Measurements from ENCODE around the gene ZBTB25.
A peak's percentile ranks its signal among the peaks of the same experiment; 100 is the strongest.

ZBTB25 gene

DNA sequence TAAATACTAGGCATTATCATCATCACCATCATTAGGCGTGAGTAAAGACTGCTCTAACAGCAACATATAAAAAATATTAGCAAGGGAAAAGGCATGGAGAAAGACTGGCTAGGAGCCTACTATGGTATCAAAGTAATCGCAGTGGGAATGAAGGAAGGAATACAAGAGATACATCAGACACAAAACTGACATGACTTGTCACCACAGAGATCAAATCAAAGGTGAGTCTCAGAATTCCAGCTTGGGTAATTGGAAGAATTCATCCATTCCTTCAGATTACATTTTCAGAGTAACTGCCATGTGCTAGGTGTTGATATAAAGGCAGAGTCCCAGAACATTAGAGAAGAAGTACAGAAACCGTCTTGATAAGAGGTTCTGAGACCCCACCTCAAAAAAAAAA lies 10.2 kb downstream of the ZBTB25 start:
- Mint-ChIP-seq H3K27me3 (ENCODE audit: low read depth, poor library complexity) (no peaks in the 10 kb centered on the region), H3K27ac (peak overlapping the region; percentile 4)

GRCh38 chr14:64491637-64492036 lies 12.0 kb downstream of the ZBTB25 start:
- no peak for TF ChIP-seq CTCF (IDR thresholded peaks at IDR 0.05)
- no peak overlapping the region for H3K27ac Mint-ChIP-seq
- H3K36me3 Mint-ChIP-seq (ENCODE audit: low read depth): peaks cover 39% of the 10 kb centered on the region
- no peak overlapping the region for H3K4me3 Mint-ChIP-seq
- H3K4me1 Mint-ChIP-seq: no peaks in the 10 kb centered on the region
- no peaks in the 10 kb centered on the region for H3K9me3 Mint-ChIP-seq
- no peaks in the 10 kb centered on the region for H3K27me3 Mint-ChIP-seq (ENCODE audit: low read depth, poor library complexity)
- no peak for DNase-seq

More for the DNA sequence above, 10.2 kb downstream of the ZBTB25 start:
- Mint-ChIP-seq H3K4me3 (no peak overlapping the region), H3K36me3 (ENCODE audit: low read depth) (peaks cover 29% of the 10 kb centered on the region), H3K4me1 (peaks cover 6% of the 10 kb centered on the region), H3K9me3 (no peaks in the 10 kb centered on the region)
- no peak for TF ChIP-seq CTCF (IDR thresholded peaks at IDR 0.05)
- DNase-seq: no peak

- TF ChIP-seq CTCF (IDR thresholded peaks at IDR 0.05): no peak
- no peak for DNase-seq
- Mint-ChIP-seq H3K4me3 (no peak overlapping the region), H3K27ac (no peak overlapping the region), H3K4me1 (peaks cover 6% of the 10 kb centered on the region), H3K36me3 (ENCODE audit: low read depth) (peaks cover 54% of the 10 kb centered on the region), H3K9me3 (no peaks in the 10 kb centered on the region), H3K27me3 (ENCODE audit: low read depth, poor library complexity) (no peaks in the 10 kb centered on the region)
Observed at GRCh38 chr14:64488590-64489099, 15.0 kb downstream of the ZBTB25 start.

GRCh38 chr14:64478634-64479250 lies 24.9 kb downstream of the ZBTB25 start:
- Mint-ChIP-seq H3K27ac (no peak overlapping the region), H3K4me1 (peaks cover 11% of the 10 kb centered on the region), H3K9me3 (no peaks in the 10 kb centered on the region), H3K4me3 (no peak overlapping the region), H3K27me3 (ENCODE audit: low read depth, poor library complexity) (peaks cover 3% of the 10 kb centered on the region), H3K36me3 (ENCODE audit: low read depth) (peaks cover 20% of the 10 kb centered on the region)
- no peak for DNase-seq
- TF ChIP-seq CTCF (IDR thresholded peaks at IDR 0.05): peak; percentile 25

GRCh38 chr14:64476438-64476837 lies 27.2 kb downstream of the ZBTB25 start:
- no peak for TF ChIP-seq CTCF (IDR thresholded peaks at IDR 0.05)
- no peak for DNase-seq
- Mint-ChIP-seq H3K4me1 (peaks cover 12% of the 10 kb centered on the region), H3K27me3 (ENCODE audit: low read depth, poor library complexity) (peaks cover 3% of the 10 kb centered on the region), H3K4me3 (no peak overlapping the region), H3K36me3 (ENCODE audit: low read depth) (peaks cover 7% of the 10 kb centered on the region), H3K9me3 (no peaks in the 10 kb centered on the region), H3K27ac (no peak overlapping the region)
